Lower lobe of right lung (tissue), 2 donors: ENCODE data around the gene TGFBI. TPM values are rescaled to one million over a fixed set of nuclear protein-coding genes. Genes with fewer than 3 reads are reported as not detected.

ENCODE experiments used
- ATAC-seq, 2 donors: fragments of 200-7000 bp; cut with Tn5 transposase; one replicate each; pipeline ENCODE4 v1.9.1; 2020 to 2022; ENCODE audit warnings: mild to moderate bottlenecking in 2 of 2, moderate library complexity in 2 of 2
- DNase-seq: peaks from one replicate; pipeline ENCODE4 v3.0.0-alpha.2; 2020
- H3K27ac ChIP-seq: fragments of 200-600 bp; one replicate; pipeline ENCODE4 v1.8.0; 2022
- H3K27me3 ChIP-seq: fragments of 200-600 bp; one replicate; pipeline ENCODE4 v1.8.0; 2022; ENCODE audit warnings: low read depth
- H3K36me3 ChIP-seq: fragments of 200-600 bp; one replicate; pipeline ENCODE4 v1.8.0; 2022; ENCODE audit warnings: mild to moderate bottlenecking
- H3K4me1 ChIP-seq: fragments of 200-600 bp; one replicate; pipeline ENCODE4 v1.8.0; 2022
- H3K4me3 ChIP-seq: fragments of 200-600 bp; one replicate; pipeline ENCODE4 v1.8.0; 2022; ENCODE audit warnings: mild to moderate bottlenecking
- H3K9me3 ChIP-seq: fragments of 200-600 bp; one replicate; pipeline ENCODE4 v1.8.0; 2022
- intact Hi-C: fragments of 100-400 bp; cut with DNase I; formaldehyde crosslinking; loops from one replicate; pipeline ENCODE4 v1.11.0; 2022
- total RNA-seq: library from RNA; stranded (reverse); fragmentation: NEBNext Ultra II Directional; extraction: Animal tissue kit (Norgen Biotek cat#: 25700); gene quantifications from one replicate; pipeline ENCODE4 v1.2.1, GENCODE V29; 2021
- TF ChIP-seq, protein P1 (sequence below): fragments of 200-600 bp; IDR thresholded peaks from one replicate; pipeline ENCODE4 v1.8.0; 2022; ENCODE audit warnings: antibody characterized with exemption, mild to moderate bottlenecking
- donor health status: DM: no; HTN: yes; CAD: no; lungs with severe emphysema.

The TGFBI gene
- total RNA-seq, 1 donor from 2014 or later, result 140 TPM

DNA sequence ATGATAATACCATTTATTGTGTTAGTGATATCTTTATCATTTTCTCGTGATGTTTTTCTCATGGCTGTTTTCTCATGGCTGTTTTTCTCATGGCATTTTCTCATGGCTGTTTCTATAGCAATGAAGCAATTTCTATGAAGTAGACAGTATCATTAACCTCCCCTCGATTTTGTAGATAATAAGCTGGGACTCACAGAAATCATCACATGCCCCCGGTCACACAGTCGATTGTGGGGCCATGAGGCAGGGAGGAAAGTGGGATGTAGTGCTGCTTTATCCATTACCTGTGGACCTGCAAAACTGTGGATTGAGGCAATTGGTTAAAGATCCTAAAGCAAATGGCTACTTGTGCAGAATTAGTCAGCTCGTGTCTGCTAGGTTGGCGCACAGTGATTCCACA lies 47.3 kb downstream of the TGFBI start:
- H3K36me3 ChIP-seq, result no peaks in the 10 kb centered on the region
- no peak overlapping the region for H3K4me3 ChIP-seq
- no peaks in the 10 kb centered on the region for H3K27me3 ChIP-seq
- peaks cover 13% of the 10 kb centered on the region for H3K4me1 ChIP-seq
- ATAC-seq (no peak), DNase-seq (no peak)
- intact Hi-C loops, result no loop called here
- no peak overlapping the region for H3K27ac ChIP-seq
- TF ChIP-seq, protein P1, sequence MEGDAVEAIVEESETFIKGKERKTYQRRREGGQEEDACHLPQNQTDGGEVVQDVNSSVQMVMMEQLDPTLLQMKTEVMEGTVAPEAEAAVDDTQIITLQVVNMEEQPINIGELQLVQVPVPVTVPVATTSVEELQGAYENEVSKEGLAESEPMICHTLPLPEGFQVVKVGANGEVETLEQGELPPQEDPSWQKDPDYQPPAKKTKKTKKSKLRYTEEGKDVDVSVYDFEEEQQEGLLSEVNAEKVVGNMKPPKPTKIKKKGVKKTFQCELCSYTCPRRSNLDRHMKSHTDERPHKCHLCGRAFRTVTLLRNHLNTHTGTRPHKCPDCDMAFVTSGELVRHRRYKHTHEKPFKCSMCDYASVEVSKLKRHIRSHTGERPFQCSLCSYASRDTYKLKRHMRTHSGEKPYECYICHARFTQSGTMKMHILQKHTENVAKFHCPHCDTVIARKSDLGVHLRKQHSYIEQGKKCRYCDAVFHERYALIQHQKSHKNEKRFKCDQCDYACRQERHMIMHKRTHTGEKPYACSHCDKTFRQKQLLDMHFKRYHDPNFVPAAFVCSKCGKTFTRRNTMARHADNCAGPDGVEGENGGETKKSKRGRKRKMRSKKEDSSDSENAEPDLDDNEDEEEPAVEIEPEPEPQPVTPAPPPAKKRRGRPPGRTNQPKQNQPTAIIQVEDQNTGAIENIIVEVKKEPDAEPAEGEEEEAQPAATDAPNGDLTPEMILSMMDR, result no peak
- H3K9me3 ChIP-seq, result no peaks in the 10 kb centered on the region

- H3K4me3 ChIP-seq, result no peak overlapping the region
- peaks cover 17% of the 10 kb centered on the region for H3K4me1 ChIP-seq
- TF ChIP-seq, protein P1, result no peak
- no peaks in the 10 kb centered on the region for H3K27me3 ChIP-seq
- intact Hi-C loops, result no loop called here
- H3K27ac ChIP-seq, result no peak overlapping the region
- ATAC-seq (no peak), DNase-seq (no peak)
- H3K36me3 ChIP-seq, result no peaks in the 10 kb centered on the region
- H3K9me3 ChIP-seq, result no peaks in the 10 kb centered on the region
Measured at GRCh38 chr5:136076881-136077445, 48.2 kb downstream of the TGFBI start.

DNA sequence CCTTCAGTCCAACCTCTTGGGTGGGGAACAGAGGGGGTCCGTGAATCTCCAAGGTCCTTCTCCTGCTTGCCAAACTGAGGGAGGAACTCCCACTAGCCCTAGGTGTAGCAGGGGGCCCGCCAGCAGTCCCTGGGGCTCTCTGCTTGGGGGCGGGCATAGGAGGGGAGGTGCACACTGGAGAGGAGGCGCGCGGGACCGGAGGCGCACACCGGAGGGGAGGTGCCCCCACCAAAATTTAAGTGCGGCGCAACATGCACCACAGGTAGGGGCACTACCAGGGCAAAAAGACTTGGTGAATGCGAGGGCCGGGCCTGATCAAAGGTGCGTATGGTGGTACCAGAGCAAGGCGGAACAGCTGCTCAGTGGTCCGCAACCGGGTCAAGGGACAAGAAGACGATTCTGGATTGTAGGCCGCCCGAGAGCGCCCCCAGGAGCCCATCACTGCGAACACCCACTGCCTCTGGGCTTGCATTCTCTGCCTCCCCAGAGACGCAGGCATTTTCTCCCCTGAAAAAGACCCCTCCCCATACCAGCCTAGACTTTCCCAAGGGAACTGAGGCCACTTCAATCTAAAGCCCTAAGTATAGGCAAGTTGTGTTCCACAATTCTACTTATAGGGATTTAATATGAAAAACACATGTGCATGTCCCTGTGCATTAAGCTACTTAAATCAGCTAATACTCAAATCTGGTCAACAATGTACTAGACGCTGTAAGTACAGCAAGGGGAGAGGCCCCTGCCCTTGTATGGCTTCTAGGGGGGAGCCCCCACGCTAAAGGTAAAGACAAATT lies 50.6 kb downstream of the TGFBI start:
- Histone ChIP-seq H3K4me3 (peak overlapping the region; percentile 49), H3K36me3 (no peaks in the 10 kb centered on the region), H3K27me3 (no peaks in the 10 kb centered on the region), H3K27ac (no peak overlapping the region), H3K4me1 (peaks cover 20% of the 10 kb centered on the region), H3K9me3 (no peaks in the 10 kb centered on the region)
- no peak for DNase-seq
- intact Hi-C loops, result no loop called here
- ATAC-seq, result no peak
- TF ChIP-seq, protein P1, result peak; percentile 12

DNA sequence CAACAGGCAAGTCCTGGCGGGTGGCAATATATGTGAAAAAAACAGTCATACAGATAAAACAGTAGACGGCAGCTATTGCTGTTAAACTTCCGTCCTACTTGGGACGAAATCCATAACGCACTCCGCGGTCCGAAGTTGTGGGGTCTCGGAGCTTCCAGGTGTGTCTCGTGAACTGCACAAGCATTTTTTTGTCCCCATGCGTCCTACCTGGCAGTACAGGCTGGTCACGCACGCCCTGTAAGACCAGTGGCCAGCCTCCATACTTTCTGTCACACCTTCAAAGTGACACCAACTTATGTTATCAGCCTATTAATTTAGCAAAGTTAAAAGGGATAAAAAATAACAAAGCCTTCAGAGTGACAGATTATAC lies 51.3 kb downstream of the TGFBI start:
- H3K4me3 ChIP-seq, result peak overlapping the region; percentile 49
- DNase-seq, result no peak

DNA sequence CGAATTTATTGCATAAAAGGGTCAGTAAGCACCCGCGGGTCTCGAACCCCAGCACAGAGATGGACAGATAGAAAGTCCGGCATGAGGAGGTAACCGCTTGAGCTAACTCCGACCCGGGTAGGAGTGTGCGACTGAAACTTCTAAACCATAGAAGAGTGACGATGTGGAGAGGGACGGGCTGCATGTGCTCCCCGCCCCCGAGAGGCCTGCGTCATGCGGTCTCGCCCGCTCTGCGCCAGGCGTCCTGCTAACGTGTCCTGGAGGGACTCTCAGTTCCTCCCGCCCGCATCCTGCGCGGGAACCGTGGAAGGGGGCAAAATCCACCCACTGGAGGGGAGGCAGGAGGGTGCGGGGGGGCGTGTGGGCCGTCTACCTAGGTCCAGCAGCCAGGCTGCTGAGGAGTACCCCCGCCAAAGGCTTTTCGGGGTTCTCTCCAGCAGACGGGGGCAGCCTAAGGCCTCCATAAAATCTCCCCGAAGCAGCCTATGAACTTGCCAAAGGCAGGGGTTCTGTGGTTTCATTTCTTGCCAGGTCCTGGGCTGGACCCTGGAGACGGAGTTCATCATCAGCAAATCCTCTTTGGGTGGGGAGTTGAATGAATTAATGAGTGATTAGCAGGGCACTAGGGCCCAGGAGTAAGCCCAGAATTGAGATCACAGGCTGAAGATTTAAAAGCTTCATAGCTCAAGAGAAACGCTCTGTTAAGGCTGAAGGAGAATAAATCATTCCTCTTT lies 51.9 kb downstream of the TGFBI start:
- peaks cover 20% of the 10 kb centered on the region for H3K4me1 ChIP-seq
- peak; percentile 91 for DNase-seq
- peak overlapping the region; percentile 49 for H3K4me3 ChIP-seq
- intact Hi-C loops, result loop anchor here (5.0 kb wide), 1 partner anchor 133 kb away; no protein-coding TSS in a partner anchor
- peak; percentile 93 to 96 for ATAC-seq
- TF ChIP-seq, protein P1, result no peak
- H3K27me3 ChIP-seq, result no peaks in the 10 kb centered on the region
- no peaks in the 10 kb centered on the region for H3K36me3 ChIP-seq
- peak overlapping the region; percentile 75 for H3K27ac ChIP-seq
- H3K9me3 ChIP-seq, result no peaks in the 10 kb centered on the region

More for the DNA sequence above, 51.3 kb downstream of the TGFBI start:
- H3K27me3 ChIP-seq, result no peaks in the 10 kb centered on the region
- H3K9me3 ChIP-seq, result no peaks in the 10 kb centered on the region
- peaks cover 20% of the 10 kb centered on the region for H3K4me1 ChIP-seq
- ATAC-seq, result peak; percentile 3
- peak overlapping the region; percentile 75 for H3K27ac ChIP-seq
- intact Hi-C loops, result loop anchor here (5.0 kb wide), 1 partner anchor 133 kb away; no protein-coding TSS in a partner anchor
- H3K36me3 ChIP-seq, result no peaks in the 10 kb centered on the region
- TF ChIP-seq, protein P1, result no peak
